GM18520 (cell line): ENCODE measurements around the gene AKAP13.
A peak's percentile ranks its signal among the peaks of the same experiment; 100 is the strongest.
"Not testable (repeated sequence)": the region's sequence is repeated elsewhere in the genome, so short reads cannot be mapped to it uniquely, and the experiment has no call there.

Experiments used
- ATAC-seq: cut with Tn5 transposase; IDR thresholded peaks from one replicate; pipeline ENCODE4 v1.9.1; 2021; ENCODE audit not compliant: unreplicated experiment

Gene AKAP13

GRCh38 chr15:85530079-85530478, 149.7 kb downstream of the AKAP13 start:
- no peak for ATAC-seq

DNA sequence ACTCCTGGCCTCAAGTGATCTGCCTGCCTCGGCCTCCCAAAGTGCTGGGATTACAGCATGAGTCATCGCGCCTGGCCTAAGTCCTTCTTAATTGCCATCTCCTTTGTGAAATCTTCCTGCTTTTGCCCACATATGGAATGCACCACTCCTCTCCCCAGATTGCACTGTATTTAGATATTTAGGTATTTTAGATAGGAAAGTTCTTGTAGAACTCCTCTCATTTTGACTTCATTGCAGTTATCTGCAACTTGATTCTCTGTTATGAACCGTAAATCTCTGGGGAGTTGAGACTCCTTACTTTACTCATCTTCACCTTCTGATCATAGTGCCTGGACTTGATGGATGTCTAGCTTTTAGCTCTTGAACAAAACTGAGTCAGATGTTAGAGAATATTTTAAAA, 150.7 kb downstream of the AKAP13 start:
- no peak for ATAC-seq

DNA sequence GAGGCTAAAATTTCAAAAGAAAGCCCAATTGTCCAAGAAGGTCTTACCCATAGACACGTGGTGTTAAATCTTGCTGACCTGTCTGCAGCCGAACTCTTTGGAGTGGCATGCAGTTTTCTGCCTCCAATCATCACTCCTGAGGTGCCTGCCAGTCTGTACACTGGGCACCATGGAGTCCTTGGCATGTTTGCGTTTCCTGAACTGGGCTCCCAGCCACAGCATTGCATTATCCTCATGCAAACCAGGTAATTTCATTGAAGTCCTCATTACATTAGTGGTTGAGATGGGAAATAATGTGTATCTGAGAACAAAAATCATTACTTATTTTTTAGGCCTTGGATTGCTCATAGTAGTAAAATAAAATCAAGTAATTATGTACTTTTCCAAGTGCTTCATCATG, 152.3 kb downstream of the AKAP13 start:
- no peak for ATAC-seq

GRCh38 chr15:85534031-85534430, 153.6 kb downstream of the AKAP13 start:
- ATAC-seq, result peak; percentile 78

DNA sequence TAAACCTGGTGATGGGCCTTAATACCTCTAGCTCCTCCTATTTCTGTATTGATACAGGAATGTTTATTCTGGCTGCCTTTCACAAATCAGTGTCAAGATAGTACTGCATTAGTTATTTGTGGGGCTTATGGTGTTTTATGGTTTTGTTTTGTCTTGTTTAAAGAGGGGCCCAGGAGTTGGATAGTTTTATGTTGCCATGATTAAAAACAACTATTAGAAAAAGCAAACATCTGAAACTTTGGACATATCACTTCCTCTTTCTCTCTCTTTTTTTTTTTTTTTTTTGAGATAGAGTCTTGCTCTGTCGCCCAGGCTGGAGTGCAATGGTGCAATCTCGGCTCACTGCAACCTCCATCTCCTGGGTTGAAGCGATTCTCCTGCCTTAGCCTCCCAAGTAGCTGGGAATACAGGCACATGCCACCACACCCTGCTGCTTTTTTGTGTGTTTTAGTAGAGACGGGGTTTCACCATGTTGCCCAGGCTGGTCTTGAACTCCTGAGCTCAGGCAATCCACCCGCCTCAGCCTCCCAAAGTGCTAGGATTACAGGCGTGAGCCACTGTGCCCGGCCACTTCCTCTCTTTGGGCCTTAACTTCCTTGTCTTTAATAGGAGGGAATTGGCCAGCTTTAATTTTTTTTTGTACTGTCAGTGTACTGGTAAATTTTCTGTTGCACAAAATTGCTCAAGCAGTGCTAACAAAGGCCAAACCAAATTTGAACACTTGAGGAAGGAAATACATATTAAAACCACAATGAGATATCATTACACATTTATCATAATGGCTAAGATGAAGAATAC, 155.3 kb downstream of the AKAP13 start:
- ATAC-seq, result not testable (repeated sequence)

DNA sequence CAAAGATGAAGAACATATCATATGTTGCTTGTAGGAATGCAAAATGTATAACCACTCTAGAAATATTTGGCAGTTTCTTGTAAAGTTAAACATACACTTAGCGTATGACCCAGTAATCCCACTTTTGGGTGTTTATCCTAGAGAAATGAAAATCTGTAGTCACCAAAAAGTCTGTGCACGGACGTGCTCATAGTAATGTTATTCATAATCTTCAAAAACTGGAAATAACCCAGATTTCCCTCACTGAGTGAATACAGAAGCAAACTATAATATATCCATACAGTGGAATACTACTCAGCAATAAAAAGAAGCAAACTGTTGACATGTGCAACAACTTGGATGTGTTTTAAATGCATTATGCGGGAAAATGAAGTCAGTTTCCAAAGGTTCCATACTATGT, 155.9 kb downstream of the AKAP13 start:
- ATAC-seq, result no peak

GRCh38 chr15:85539491-85539890, 159.1 kb downstream of the AKAP13 start:
- no peak for ATAC-seq

DNA sequence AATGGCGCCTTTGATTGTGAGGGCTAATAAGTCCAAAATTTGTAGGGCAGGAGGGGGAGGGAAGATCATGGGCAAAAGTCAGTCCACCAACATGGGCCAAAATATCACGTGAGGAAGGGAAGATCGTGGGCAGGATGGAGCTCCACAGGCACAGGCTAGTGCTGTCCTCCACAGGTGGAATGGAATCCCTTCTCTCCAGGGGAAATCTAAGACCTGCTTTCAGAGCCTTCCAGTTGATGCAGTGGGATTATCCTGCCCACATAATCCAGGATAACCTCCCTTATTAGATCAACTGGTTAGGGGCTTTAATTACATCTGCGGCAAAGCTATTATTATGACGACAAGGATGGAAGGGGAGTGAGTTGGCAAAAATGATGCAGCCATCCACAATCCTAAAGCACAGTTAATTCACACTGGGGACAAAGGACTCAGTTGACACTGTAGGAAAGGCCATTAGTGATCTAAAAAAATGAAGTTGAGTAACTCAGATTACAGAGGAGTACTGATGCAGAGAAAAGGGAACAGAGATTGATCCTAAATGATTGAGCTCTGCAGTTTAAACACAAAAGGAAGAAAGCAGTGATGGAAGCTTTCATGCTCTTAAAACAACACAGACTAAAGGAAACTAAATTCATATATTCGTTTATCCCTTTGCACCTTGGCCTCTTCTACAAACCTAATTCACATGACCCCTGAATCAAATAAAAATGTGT, 159.8 kb downstream of the AKAP13 start:
- ATAC-seq, result no peak

GRCh38 chr15:85541744-85542143, 161.3 kb downstream of the AKAP13 start:
- no peak for ATAC-seq

GRCh38 chr15:85542488-85542887, 162.1 kb downstream of the AKAP13 start:
- no peak for ATAC-seq

DNA sequence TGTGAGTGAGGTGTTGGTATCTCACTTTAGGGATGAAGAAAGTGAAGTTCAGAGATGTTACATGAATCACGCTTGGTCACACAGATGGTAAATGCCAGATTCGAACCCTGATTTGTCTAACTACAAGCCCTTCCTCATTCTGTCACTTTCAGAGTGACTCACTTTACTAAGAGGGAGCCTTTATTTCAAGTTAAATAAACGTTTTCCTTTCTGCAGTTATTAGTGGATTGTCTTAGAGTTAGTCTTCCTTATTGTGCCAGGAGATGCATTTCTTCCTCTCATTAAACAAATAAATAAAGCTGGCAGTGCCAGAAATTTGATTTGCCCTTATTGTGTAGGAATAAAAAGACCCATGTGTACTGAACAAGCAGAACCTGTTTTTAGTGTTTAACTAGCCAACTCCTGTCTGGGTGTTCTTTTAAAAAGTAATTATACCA, 162.5 kb downstream of the AKAP13 start:
- no peak for ATAC-seq

- no peak for ATAC-seq
These were observed 163.3 kb downstream of the AKAP13 start for GRCh38 chr15:85543741-85544155.

GRCh38 chr15:85545185-85545584, 164.8 kb downstream of the AKAP13 start:
- ATAC-seq, result no peak

DNA sequence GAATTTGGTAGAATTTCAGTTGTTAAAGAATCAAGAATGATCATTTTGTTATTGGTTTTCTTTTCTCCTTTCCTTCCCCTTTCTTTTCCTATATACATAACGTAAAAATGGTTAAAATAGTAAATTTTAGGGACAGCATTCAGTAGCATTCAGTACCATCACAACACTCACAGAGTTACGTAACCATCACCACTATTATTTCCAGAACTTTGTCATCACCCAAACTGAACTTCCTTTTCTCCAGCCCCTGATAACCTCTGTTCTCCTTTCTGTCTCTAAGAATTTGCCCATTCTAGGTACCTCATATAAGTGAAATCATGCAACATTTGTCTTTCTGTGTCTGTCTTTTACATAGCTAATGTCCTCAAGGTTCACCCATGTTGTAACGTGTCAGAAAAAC, 165.3 kb downstream of the AKAP13 start:
- no peak for ATAC-seq

- ATAC-seq, result no peak
These were observed 167.0 kb downstream of the AKAP13 start for GRCh38 chr15:85547386-85547785.

GRCh38 chr15:85550283-85550682, 169.9 kb downstream of the AKAP13 start:
- ATAC-seq, result no peak

DNA sequence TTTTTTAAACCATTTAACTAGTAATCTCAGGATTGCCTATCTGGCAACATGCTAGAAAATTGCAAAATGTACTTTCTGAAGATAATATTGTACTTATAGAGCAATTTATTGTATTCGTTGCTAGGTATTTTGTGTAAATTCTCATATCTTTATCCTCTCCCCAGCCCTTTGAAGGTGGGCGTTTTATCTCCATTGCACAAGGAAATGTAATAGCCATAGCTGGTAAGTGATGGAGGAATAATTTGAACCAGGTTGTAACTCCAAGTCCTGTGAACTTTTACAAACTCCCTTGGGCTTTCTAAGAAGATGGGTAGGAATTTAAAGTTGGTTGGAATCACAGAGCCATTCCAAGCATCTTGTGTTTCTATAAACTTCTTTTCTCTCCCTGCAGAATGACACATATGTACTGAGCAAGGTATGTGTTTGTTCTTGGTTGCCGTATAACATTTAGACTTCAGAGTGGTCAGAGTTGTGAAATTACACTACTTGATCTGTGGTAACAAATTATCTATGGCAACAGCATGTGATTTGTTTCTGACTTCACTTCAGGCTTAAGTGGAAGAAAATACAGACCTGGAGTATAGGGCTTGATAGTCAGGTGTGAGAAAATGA, 170.9 kb downstream of the AKAP13 start:
- ATAC-seq, result no peak

DNA sequence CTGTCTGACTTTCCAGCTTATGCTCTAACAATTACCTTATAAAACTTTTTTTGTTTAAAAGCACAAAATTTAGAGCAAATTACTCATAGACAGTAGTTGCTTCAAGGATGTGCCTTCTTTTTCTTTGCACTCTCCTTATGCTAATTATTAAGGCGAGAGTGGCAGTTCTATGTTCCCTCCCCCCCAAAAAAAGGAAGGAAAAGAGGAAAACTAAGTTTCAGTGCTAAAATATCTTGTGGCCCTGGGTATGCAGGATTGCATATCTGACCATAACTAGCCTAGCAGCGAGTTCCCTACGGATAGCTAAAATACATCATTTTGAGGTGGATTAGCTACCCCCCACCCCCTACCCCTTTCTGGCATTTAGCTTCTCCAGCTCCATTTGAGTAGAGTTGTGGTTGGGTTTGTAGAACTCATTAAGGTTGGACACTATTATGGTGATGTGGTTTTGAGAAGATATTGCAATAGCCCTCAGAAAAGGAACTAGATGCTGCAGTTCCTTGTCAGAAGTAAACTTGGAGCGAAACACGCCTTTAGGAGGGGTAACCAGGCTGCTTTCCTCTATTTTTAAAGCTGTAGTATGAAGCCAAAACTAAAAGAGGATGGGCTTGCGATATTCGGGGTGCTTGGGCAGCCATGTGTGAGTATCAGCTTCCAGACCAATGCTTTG, 174.6 kb downstream of the AKAP13 start:
- ATAC-seq, result no peak

- peak; percentile 72 for ATAC-seq
These were observed 175.6 kb downstream of the AKAP13 start for GRCh38 chr15:85555875-85556617.

DNA sequence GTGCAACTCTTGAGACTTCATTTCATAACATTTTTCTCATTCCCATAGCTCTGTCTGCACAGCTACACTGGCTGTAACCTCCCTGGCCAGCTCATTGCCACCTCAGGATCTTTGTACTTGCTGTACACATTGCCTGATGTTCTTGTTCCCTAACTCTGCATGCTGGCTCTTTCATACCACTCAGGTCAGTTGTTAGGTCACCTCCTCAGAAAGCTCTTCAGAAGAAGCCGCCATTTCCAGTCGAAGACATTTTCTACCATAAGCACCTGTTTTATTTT, 176.2 kb downstream of the AKAP13 start:
- ATAC-seq, result no peak

- ATAC-seq, result no peak
These were observed 177.0 kb downstream of the AKAP13 start for GRCh38 chr15:85557385-85557784.
